Epithelial cell of proximal tubule (primary cell): ENCODE results near the gene MACROH2A2. TPM values are rescaled to one million over a fixed set of nuclear protein-coding genes. Genes with fewer than 3 reads are reported as not detected.
"Not testable (repeated sequence)": the region's sequence is repeated elsewhere in the genome, so short reads cannot be mapped to it uniquely, and the experiment has no call there.

Experiments used
- DNase-seq: peaks from one replicate; pipeline ENCODE4 v3.0.0-alpha.2; 2011; ENCODE audit warnings: low read depth
- H3K4me3 ChIP-seq: 2 replicates; pipeline ENCODE4 v1.5.1; 2011; ENCODE audit warnings: low read depth, mild to moderate bottlenecking, low read length
- total RNA-seq: library from RNA; depleted of rRNA; stranded (reverse); fragments of >200 nt; gene quantifications from 2 replicates; pipeline ENCODE4 v1.2.3, GENCODE V29; 2015
- TF ChIP-seq, protein P1 (sequence below): conservative IDR thresholded peaks from 2 replicates; pipeline ENCODE4 v1.5.1; 2012; ENCODE audit warnings: low read depth, mild to moderate bottlenecking, low read length

The MACROH2A2 gene
- total RNA-seq, 1 donor from 2014 or later: 62.8 TPM

DNA sequence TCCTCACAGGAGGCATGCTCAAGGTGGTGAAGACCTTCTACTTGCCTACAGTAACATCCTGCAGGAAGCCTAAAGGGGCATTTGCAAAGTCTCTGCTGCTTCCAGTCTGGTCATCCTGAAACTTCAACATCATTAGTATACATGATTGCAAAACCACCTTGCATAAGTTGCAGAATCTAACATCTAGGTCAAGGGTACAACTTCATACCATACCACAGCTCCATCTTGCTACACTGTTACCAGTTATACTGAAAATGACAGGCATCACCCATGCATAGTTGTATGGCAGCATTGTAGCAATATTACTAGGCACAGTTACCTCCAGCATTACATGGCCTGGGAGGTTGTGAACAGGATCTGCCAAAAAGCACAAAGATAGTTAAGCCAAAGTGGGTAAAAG lies 13.7 kb upstream of the MACROH2A2 start:
- TF ChIP-seq, protein P1, sequence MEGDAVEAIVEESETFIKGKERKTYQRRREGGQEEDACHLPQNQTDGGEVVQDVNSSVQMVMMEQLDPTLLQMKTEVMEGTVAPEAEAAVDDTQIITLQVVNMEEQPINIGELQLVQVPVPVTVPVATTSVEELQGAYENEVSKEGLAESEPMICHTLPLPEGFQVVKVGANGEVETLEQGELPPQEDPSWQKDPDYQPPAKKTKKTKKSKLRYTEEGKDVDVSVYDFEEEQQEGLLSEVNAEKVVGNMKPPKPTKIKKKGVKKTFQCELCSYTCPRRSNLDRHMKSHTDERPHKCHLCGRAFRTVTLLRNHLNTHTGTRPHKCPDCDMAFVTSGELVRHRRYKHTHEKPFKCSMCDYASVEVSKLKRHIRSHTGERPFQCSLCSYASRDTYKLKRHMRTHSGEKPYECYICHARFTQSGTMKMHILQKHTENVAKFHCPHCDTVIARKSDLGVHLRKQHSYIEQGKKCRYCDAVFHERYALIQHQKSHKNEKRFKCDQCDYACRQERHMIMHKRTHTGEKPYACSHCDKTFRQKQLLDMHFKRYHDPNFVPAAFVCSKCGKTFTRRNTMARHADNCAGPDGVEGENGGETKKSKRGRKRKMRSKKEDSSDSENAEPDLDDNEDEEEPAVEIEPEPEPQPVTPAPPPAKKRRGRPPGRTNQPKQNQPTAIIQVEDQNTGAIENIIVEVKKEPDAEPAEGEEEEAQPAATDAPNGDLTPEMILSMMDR: no peak
- DNase-seq: no peak
- H3K4me3 ChIP-seq: no peak overlapping the region

DNA sequence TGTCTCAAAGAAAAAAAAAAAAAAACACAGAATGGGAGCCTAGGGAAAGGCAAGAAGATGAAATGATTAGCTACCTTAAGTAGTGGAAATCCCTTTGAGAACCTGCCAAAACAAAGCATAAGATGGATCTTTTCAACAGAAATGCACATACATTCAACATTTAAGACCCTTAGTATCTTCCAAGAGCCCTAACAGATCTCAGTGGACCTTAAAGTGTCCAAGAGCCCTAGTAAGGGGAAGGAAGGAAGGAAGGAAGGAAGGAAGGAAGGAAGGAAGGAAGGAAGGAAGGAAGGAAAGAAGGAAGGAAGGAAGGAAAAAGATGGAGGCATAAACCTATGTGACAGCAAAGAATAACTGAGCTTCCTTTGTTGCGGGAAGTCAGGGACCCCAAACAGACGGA lies 11.6 kb upstream of the MACROH2A2 start:
- TF ChIP-seq, protein P1: no peak
- no peak overlapping the region for H3K4me3 ChIP-seq
- DNase-seq: no peak

DNA sequence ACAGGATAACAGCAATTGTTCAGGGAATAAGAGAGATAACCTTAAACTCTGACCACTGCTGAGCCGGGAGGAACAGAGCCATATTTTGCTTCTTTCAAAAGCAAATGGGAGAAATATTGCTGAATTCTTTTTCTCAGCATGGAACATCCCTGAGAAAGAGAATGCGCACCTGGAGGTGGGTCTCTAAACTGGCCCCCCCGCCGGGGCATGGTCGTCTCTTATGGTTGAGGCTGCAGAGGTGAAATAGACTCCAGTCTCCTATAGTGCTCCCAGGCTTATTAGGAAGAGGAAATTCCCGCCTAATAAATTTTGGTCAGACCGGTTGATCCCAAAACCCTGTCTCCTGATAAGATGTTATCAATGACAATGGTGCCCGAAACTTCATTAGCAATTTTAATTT lies 10.9 kb upstream of the MACROH2A2 start:
- DNase-seq: not testable (repeated sequence)

DNA sequence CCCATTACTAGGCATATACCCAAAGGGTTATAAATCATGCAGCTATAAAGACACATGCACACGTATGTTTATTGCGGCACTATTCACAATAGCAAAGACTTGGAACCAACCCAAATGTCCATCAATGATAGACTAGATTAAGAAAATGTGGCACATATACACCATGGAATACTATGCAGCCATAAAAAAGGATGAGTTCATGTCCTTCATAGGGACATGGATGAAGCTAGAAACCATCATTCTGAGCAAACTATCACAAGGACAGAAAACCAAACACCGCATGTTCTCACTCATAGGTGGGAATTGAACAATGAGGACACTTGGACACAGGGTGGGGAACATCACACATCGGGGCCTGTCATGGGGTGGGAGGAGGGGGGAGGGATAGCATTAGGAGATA lies 5.6 kb upstream of the MACROH2A2 start:
- not testable (repeated sequence) for H3K4me3 ChIP-seq, DNase-seq

More for the DNA sequence above, 10.9 kb upstream of the MACROH2A2 start:
- H3K4me3 ChIP-seq: not testable (repeated sequence)

DNA sequence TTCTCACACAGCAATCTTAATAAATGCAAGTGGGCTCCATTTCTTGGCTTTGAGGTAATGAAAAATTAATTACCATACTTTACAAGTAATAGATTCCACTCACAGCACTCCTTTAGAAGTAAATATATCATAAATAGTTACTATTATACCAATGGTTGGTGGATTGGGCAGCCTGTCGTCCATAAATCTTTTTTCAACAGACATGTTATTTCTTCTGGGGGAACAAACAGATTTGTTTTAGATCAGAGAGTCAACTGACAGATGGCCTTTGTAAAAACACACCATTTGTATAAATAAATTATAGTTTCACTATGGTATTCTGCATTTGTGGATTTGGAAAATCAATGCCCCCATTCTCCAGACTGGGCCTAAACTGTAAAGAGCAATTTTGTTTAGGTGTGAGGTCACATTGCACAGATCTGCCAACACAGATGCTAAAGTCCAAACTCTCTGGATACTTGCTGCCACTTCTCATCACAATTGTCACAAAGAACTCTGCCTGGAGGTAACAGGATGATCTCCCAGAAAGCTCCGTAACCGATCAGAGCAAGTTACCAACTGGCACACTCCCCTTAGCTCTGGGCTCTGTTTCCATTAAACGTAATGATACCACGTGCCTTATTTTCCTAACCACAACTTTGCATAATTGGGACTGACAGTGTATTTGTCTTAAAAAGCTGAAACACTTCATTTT lies 4.5 kb upstream of the MACROH2A2 start:
- no peak overlapping the region for H3K4me3 ChIP-seq
- DNase-seq: no peak
- TF ChIP-seq, protein P1: no peak

DNA sequence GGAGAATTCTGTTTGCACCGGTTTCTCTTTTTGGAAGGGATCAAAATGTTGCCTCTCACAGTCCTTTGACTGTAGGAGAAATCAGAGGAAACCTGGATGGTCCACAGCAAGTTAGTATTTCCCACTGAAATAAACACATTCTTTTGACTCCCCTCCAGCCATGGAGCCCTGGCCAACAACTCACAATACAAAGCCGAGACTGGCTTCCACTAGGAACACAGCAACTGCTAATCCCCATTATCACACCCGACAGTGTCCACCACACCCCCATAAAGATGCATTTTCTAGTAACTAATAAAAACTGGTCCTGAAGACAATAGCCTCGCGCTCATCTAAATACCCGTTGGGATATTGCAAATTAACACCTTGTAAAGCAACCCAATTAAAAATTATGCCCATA lies 798 bp upstream of the MACROH2A2 start:
- no peak for DNase-seq
- TF ChIP-seq, protein P1: no peak
- H3K4me3 ChIP-seq: peak overlapping the region; percentile 81

DNA sequence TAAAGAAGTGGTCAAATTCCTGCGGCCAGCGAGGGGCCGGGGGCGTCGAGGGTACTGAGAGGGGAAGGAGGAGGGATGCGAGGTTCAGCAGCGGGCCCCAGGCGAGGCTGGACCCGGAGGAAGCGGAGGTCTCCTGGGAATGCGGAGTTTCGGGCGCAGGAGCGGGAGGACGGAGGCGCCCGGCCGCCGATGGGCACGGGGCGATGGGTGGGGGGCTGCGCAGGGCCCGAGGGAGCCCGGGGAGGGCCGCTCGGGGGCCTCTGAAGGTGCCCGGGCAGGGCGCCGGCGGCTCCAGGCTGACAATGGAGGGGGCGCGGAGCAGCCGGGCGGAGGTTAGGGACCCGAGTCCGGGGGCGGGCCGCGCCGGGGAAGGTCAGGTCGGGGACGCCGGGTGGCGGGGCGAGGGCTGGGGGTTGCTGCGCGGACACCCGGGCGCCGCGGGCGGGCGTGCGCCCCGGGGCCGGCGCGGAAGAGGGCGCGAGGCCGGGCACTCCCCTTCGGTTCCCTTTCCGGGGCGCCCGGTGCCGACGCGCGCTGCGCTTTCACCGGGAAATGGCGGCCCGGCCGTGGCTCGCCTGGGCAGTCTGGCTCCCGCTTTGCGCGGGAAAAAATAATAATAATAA lies 683 bp downstream of the MACROH2A2 start:
- no peak for DNase-seq
- TF ChIP-seq, protein P1: no peak
- H3K4me3 ChIP-seq: peak overlapping the region; percentile 81

DNA sequence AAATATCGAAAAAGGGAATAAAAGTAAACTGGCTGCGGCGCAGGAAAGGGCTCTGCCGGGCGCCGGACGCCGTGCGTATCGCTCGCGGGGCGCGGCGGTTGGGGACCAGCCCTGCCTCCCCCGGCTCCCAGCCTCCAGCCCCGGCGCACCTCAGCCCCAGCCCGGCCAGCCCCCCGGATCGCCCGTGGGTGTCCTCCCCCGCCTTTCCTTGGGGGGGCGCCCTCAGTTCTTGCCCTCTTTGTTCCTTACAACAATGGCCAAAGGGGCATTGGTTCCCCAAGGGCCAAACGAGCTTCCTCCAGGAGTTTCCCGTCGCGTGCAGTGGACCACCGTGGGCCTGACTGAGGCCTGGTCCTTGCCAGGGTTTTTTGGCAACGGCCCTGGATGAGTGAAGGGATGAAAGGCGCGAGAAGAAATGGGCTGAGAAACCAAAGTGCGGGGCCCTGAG lies 1.2 kb downstream of the MACROH2A2 start:
- TF ChIP-seq, protein P1: peak; percentile 40
- no peak for DNase-seq
- H3K4me3 ChIP-seq: peak overlapping the region; percentile 81
